ENCODE measurements around the gene ZNF480.

ZNF480 gene

GRCh38 chr19:52343548-52343947 lies 46.6 kb downstream of the ZNF480 start:
- H3K9ac ChIP-seq (ENCODE audit: insufficient read length, low read depth) = no peak overlapping the region
- H3K27me3 ChIP-seq (ENCODE audit: insufficient read depth, insufficient read length) = no peaks in the 10 kb centered on the region
- no peaks in the 10 kb centered on the region for H3K4me1 ChIP-seq (ENCODE audit: insufficient read depth, insufficient read length)
- peaks cover 16% of the 10 kb centered on the region for H3K36me3 ChIP-seq (ENCODE audit: insufficient read depth, insufficient read length, low read length)
- no peaks in the 10 kb centered on the region for H3K9me3 ChIP-seq (ENCODE audit: insufficient read depth, low read length)
- H3K4me3 ChIP-seq (ENCODE audit: insufficient read length, low read depth) = no peak overlapping the region
- TF ChIP-seq YY1 (IDR thresholded peaks at IDR 0.05; ENCODE audit: insufficient read depth, insufficient read length) (no peak), SUZ12 (IDR thresholded peaks at IDR 0.05; ENCODE audit: extremely low read depth, insufficient read depth, insufficient read length) (no peak), ZNF274 (IDR thresholded peaks at IDR 0.05; ENCODE audit: low read depth, low read length) (no peak)
- DNase-seq (ENCODE audit: low read depth, low spot score) = peak; percentile 63

GRCh38 chr19:52345162-52345561 lies 48.2 kb downstream of the ZNF480 start:
- DNase-seq (ENCODE audit: low read depth, low spot score) = no peak
- Histone ChIP-seq H3K9ac (ENCODE audit: insufficient read length, low read depth) (no peak overlapping the region), H3K4me1 (ENCODE audit: insufficient read depth, insufficient read length) (no peaks in the 10 kb centered on the region), H3K36me3 (ENCODE audit: insufficient read depth, insufficient read length, low read length) (peaks cover 27% of the 10 kb centered on the region), H3K27me3 (ENCODE audit: insufficient read depth, insufficient read length) (no peaks in the 10 kb centered on the region), H3K4me3 (ENCODE audit: insufficient read length, low read depth) (no peak overlapping the region), H3K9me3 (ENCODE audit: insufficient read depth, low read length) (no peaks in the 10 kb centered on the region)
- no peak for TF ChIP-seq YY1 (IDR thresholded peaks at IDR 0.05; ENCODE audit: insufficient read depth, insufficient read length)
- TF ChIP-seq SUZ12 (IDR thresholded peaks at IDR 0.05; ENCODE audit: extremely low read depth, insufficient read depth, insufficient read length) = no peak
- TF ChIP-seq ZNF274 (IDR thresholded peaks at IDR 0.05; ENCODE audit: low read depth, low read length) = no peak

DNA sequence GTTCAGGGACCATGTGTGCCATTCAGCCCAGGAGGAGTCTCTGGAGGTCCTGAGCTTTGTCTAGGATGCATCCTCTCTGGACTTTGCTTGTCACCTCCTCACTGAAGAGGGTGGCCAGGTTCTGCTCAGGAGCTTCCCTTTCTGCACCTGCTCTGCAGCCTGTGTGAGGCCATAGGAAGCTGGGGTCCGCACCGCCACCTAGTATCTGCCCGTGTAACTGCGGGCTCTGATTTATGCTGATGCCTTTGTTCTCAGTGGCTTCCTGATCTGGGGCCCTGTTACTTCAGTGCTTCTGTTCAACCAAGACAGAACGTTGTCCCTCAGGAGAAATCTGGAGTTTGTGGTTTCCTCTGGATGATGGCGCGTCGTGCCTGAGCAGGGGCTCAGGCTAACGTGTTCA lies 54.5 kb downstream of the ZNF480 start:
- H3K36me3 ChIP-seq (ENCODE audit: insufficient read depth, insufficient read length, low read length) = peaks cover 59% of the 10 kb centered on the region
- no peaks in the 10 kb centered on the region for H3K27me3 ChIP-seq (ENCODE audit: insufficient read depth, insufficient read length)
- DNase-seq (ENCODE audit: low read depth, low spot score) = no peak
- no peaks in the 10 kb centered on the region for H3K9me3 ChIP-seq (ENCODE audit: insufficient read depth, low read length)
- no peaks in the 10 kb centered on the region for H3K4me1 ChIP-seq (ENCODE audit: insufficient read depth, insufficient read length)
- no peak overlapping the region for H3K9ac ChIP-seq (ENCODE audit: insufficient read length, low read depth)
- no peak overlapping the region for H3K4me3 ChIP-seq (ENCODE audit: insufficient read length, low read depth)
- TF ChIP-seq SUZ12 (IDR thresholded peaks at IDR 0.05; ENCODE audit: extremely low read depth, insufficient read depth, insufficient read length) = no peak
- TF ChIP-seq ZNF274 (IDR thresholded peaks at IDR 0.05; ENCODE audit: low read depth, low read length) = no peak
- no peak for TF ChIP-seq YY1 (IDR thresholded peaks at IDR 0.05; ENCODE audit: insufficient read depth, insufficient read length)

- Histone ChIP-seq H3K36me3 (ENCODE audit: insufficient read depth, insufficient read length, low read length) (peaks cover 26% of the 10 kb centered on the region), H3K9me3 (ENCODE audit: insufficient read depth, low read length) (peaks cover 54% of the 10 kb centered on the region), H3K27me3 (ENCODE audit: insufficient read depth, insufficient read length) (no peaks in the 10 kb centered on the region), H3K9ac (ENCODE audit: insufficient read length, low read depth) (no peak overlapping the region), H3K4me3 (ENCODE audit: insufficient read length, low read depth) (no peak overlapping the region), H3K4me1 (ENCODE audit: insufficient read depth, insufficient read length) (no peaks in the 10 kb centered on the region)
- no peak for TF ChIP-seq SUZ12 (IDR thresholded peaks at IDR 0.05; ENCODE audit: extremely low read depth, insufficient read depth, insufficient read length)
- TF ChIP-seq YY1 (IDR thresholded peaks at IDR 0.05; ENCODE audit: insufficient read depth, insufficient read length) = no peak
- peak; percentile 81 for TF ChIP-seq ZNF274 (IDR thresholded peaks at IDR 0.05; ENCODE audit: low read depth, low read length)
- DNase-seq (ENCODE audit: low read depth, low spot score) = no peak
Observed at GRCh38 chr19:52366414-52366824, 69.5 kb downstream of the ZNF480 start.

DNA sequence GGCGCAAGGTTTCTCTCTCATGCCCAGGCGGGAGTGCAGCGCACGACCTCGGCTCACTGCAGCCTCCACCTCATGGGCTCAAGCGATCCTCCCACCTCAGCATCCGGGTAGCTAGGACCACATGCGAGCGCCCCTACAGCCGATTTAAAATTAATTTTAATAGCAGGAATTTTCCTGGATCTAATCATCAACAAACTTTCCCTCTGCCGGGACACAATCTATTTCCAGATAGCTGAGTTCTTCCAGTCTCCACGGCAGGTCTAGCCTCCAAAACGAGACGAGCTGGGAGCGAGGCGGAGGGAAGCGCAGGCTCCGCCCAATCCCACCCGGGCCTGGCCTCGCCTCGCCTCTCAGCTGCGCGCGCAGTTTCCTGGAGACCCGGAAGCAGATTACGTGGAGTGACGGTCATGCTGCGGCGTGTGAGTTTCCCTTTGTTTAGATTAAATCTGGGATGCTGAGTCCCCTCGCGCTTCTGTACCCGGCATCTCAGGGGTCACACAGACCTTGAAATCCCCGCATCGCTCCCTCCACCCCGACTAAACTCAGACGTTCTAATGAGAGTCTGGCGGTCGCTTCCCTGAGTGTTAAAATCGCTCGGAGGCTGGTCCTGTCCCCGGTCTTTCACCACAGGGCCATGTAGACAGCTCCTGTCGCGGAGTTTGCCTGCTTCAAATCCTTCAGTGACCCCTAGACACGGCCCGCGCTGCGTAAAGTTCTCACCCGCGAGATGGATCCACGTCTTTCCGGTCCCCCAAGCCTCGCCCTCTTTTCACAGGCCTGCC lies 72.8 kb downstream of the ZNF480 start, which contains the start of gene ZNF880:
TSS of gene ZNF880 (plus strand) at position 365 of the 782 bp plus-strand sequence. CDS start at position 408, 43 bp downstream.
- H3K9me3 ChIP-seq (ENCODE audit: insufficient read depth, low read length) = peaks cover 37% of the 10 kb centered on the region
- no peak for TF ChIP-seq SUZ12 (IDR thresholded peaks at IDR 0.05; ENCODE audit: extremely low read depth, insufficient read depth, insufficient read length)
- no peak for TF ChIP-seq YY1 (IDR thresholded peaks at IDR 0.05; ENCODE audit: insufficient read depth, insufficient read length)
- TF ChIP-seq ZNF274 (IDR thresholded peaks at IDR 0.05; ENCODE audit: low read depth, low read length) = no peak

DNA sequence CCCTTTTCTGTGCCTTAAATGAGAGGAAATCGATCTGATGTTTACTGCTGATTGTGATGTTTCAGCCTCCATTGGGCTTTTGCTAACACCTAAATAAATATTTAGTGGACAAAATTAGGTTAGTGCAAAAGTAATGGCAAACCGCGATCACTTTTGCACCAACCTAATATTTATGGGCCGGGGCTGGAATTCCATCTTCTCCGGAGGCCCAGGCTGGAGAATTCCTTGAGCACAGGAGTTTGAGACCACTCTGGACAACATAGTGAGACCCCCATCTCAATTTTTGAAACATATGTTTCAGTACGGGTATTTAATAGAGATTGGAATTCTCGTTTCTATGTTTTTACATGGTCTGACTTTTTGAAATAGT lies 73.4 kb downstream of the ZNF480 start:
- no peaks in the 10 kb centered on the region for H3K27me3 ChIP-seq (ENCODE audit: insufficient read depth, insufficient read length)
- H3K4me3 ChIP-seq (ENCODE audit: insufficient read length, low read depth) = peak overlapping the region; percentile 93
- H3K9me3 ChIP-seq (ENCODE audit: insufficient read depth, low read length) = peaks cover 31% of the 10 kb centered on the region
- DNase-seq (ENCODE audit: low read depth, low spot score) = no peak
- H3K36me3 ChIP-seq (ENCODE audit: insufficient read depth, insufficient read length, low read length) = peaks cover 30% of the 10 kb centered on the region
- H3K4me1 ChIP-seq (ENCODE audit: insufficient read depth, insufficient read length) = no peaks in the 10 kb centered on the region
- H3K9ac ChIP-seq (ENCODE audit: insufficient read length, low read depth) = peak overlapping the region; percentile 95
- no peak for TF ChIP-seq SUZ12 (IDR thresholded peaks at IDR 0.05; ENCODE audit: extremely low read depth, insufficient read depth, insufficient read length)
- no peak for TF ChIP-seq YY1 (IDR thresholded peaks at IDR 0.05; ENCODE audit: insufficient read depth, insufficient read length)
- TF ChIP-seq ZNF274 (IDR thresholded peaks at IDR 0.05; ENCODE audit: low read depth, low read length) = no peak

More for the DNA sequence above, 72.8 kb downstream of the ZNF480 start, which contains the start of gene ZNF880:
- H3K36me3 ChIP-seq (ENCODE audit: insufficient read depth, insufficient read length, low read length) = peaks cover 34% of the 10 kb centered on the region
- H3K4me3 ChIP-seq (ENCODE audit: insufficient read length, low read depth) = peak within 1 kb of the TSS; percentile 93
- peak; percentile 79 for DNase-seq (ENCODE audit: low read depth, low spot score)
- H3K9ac ChIP-seq (ENCODE audit: insufficient read length, low read depth) = peak within 1 kb of the TSS; percentile 95
- H3K27me3 ChIP-seq (ENCODE audit: insufficient read depth, insufficient read length) = no peaks in the 10 kb centered on the region
- H3K4me1 ChIP-seq (ENCODE audit: insufficient read depth, insufficient read length) = no peaks in the 10 kb centered on the region

Measured in NT2/D1 (cell line).